ENCODE measurements around the gene DGKH.

The DGKH gene

DNA sequence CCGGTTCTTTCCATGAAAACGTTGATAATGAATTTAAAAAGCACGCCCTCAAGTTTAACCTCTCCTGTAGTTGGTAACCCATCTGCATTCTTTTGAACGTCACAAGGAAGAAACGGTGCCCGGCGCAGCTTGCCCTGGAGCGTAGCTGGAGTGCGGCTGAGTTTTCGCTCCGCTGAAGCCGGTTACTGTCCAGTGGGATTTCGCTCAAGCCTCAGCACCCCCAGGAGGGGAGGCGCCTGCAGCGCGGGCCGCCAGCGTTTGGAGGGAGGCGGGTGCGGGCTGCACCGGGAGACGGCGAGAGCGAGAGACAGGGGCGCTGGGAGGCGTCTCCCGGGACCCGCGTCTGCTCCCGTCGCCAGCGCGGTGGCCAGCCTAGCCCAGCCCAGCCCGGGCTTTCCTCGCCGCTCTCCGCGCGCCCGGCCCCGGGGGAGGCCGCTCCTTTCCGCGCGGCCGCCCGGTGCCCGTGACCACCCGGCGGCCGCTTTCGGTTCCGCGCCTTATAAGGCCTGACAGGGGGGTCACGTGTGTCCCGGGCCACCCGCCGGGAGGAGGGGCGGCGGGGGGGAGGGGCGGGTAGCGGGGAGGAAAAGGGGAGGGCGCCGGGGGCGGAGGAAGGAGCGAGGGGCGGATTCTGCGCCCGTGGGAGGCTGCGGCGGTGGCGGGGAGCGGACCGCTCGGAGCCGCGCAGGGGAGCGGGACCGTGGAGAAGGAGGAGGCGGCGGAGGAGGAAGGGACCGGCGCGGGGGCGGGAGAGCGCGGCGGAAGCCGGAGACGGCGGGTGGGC lies 8.3 kb upstream of the DGKH start:
- in situ Hi-C loops (cut with HindIII; ENCODE audit: low sequenced_read_pairs) = no loop called here

DNA sequence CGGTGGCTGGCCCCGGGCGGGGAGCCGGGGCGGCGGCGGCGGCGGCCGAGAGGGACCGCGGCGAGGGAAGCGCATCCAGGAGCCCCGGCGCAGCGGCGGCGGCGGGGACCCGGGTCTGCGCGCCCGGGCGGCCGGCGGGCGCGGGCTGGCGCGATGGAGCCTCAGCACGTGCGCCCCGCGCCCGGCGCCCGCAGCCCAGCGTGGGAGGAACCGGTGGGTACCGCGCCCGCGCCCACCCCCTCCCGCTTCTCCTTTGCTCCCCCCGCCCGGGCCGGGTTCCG lies 7.8 kb upstream of the DGKH start:
- in situ Hi-C loops (cut with HindIII; ENCODE audit: low sequenced_read_pairs) = no loop called here

- in situ Hi-C loops (cut with HindIII; ENCODE audit: low sequenced_read_pairs) = no loop called here
Measured at GRCh38 chr13:42041011-42041683, 7.3 kb upstream of the DGKH start.

GRCh38 chr13:42041684-42042035 lies 6.8 kb upstream of the DGKH start:
- in situ Hi-C loops (cut with HindIII; ENCODE audit: low sequenced_read_pairs) = no loop called here

- in situ Hi-C loops (cut with HindIII; ENCODE audit: low sequenced_read_pairs) = no loop called here
Measured at GRCh38 chr13:42043676-42044075, 4.8 kb upstream of the DGKH start.

- in situ Hi-C loops (cut with HindIII; ENCODE audit: low sequenced_read_pairs) = no loop called here
Measured at GRCh38 chr13:42046448-42046847, 2.0 kb upstream of the DGKH start.

DNA sequence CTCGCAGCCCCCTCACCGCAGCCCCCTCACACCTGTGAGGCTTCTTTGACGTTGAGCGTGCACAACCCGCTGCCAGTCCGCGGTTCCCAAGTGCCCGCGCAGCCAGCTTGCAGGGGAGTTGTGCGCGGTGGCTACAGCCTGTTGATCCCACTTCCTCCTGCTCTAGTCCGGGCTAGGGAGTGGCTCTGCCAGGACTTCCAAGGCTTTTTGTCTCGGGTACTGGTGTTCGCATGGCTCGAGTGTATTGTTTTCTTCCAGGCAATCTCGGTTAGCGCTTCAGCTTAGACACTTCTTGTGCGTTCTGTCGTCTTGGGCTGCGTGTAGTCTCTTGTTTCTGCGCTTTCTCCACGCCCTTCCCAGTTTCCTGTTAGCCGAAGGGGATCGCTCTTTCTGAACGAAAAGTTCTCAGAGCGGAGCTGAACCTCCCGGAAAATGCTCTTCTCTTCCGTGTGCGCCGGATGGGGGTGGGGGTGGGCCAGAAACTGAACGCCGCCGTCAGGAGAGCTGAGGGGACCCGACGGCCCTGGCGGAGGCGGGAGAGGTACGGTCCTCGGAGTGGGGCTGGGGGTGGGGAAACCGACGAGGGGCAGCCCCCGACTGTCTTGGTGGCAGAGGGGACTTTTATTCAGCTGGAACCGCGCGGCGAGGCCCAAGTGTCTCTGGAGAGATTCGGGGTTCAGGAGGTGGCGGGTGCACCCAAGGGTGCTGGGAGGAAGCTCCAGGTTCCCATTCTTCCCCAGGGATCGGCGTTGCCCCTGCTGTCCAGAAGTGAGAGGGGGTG lies 697 bp upstream of the DGKH start:
- in situ Hi-C loops (cut with HindIII; ENCODE audit: low sequenced_read_pairs) = no loop called here

DNA sequence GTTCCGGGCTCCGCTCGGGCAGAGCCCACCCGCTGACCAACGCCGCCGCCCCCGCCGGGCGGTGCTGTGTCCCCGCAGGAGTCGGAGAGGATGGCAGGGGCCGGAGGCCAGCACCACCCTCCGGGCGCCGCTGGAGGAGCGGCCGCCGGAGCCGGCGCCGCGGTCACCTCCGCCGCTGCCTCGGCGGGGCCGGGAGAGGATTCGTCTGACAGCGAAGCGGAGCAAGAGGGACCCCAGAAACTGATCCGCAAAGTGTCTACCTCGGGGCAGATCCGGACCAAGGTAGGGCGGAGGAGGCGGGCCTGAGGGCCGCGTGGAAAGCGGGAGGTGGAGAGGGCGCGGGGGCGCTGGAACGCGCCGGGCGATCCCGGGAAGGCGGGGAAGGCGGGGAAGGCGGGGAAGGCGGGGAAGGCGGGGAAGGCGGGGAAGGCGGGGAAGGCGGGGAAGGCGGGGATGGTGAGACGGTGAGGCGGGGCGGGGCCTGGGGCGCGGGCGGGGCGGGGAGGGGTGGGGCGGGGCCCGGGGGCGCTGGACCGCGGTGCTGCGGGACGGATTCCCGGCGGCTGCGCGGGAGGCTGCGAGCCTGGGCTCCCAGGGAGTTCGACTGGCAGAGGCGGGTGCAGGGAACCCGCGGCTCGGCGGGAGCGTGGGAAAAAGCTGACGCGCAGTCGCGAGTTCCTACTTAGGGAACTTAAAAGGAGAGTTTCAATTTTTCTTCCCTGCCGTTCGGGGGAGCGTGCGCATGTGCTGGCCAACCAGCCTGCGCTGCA lies 421 bp downstream of the DGKH start:
- in situ Hi-C loops (cut with HindIII; ENCODE audit: low sequenced_read_pairs) = no loop called here

DNA sequence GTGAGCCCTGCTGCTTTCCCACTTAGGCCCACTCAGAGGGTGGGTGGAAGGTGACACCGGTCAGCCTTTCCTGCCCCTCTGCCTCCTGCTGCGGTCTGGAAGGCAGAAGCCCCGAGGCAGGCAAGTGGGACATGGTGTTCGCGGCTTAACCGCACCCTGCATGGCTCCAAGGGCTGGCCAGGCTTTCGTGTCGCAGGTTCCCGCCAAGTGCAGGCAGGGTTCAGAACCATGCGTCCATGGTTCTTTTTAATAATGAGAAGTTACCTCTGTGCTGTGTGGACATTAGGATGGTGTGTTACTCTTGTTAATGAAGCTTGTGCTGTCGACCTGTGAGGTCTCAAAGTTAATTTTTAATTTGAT lies 986 bp downstream of the DGKH start:
- in situ Hi-C loops (cut with HindIII; ENCODE audit: low sequenced_read_pairs) = no loop called here

GRCh38 chr13:42054798-42055499 lies 6.5 kb downstream of the DGKH start:
- in situ Hi-C loops (cut with HindIII; ENCODE audit: low sequenced_read_pairs) = no loop called here

DNA sequence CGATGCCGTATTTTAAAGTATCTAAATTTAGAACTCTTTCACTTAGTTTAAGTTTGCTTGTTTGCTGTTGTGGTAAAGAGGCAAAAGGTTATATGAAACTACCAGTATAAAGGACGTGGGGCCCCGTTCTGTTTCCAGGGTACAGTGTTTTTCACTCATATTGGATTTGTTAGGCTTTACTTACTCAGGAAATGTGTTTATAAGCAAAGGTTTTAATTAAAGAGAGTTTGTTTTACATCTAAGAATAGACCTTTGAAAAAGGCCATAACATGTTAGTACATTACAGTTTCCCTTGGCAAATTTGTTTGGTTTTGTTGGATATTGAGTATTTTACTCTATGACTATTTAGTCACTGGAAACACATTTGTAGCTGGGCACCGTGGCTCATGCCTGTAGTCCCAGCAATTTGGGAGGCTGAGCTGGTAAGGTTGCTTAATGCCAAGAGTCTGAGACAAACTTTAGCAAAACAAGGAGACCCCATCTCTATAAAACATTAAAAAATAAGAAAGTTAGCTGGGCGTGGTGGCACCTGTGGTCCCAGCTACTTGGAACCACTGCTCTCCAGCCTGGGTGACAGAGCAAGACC lies 7.1 kb downstream of the DGKH start:
- in situ Hi-C loops (cut with HindIII; ENCODE audit: low sequenced_read_pairs) = no loop called here

- in situ Hi-C loops (cut with HindIII; ENCODE audit: low sequenced_read_pairs) = no loop called here
Measured at GRCh38 chr13:42056146-42056545, 7.7 kb downstream of the DGKH start.

- in situ Hi-C loops (cut with HindIII; ENCODE audit: low sequenced_read_pairs) = no loop called here
Measured at GRCh38 chr13:42056583-42056982, 8.1 kb downstream of the DGKH start.

DNA sequence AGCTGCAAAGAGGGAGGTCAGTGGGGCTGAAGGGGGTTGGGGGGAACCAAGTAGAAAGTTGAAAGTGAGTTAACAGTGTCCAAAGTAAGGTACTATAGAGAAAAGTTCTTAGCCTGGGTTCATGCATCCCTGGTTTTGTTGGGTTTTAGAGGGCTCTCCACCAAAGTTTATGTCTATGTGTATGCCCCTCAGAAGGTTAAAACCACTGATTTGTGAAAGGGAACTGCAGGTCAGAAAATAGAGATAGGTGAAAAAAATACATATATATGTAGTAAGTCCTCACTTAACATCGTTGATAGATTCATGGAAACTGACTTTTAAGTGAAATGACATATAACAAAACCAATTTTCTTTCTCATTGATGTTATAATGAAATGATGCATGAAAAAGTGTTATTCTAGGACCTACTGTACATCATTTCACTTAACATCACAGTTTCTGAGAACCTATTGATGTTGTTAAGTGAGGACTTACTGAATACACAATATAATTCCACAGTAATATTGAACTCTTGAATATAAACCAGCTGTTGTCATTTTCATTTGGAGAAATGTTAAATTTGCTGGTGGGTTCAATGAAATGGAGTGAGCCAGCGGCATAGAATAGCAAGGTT lies 9.6 kb downstream of the DGKH start:
- in situ Hi-C loops (cut with HindIII; ENCODE audit: low sequenced_read_pairs) = no loop called here

DNA sequence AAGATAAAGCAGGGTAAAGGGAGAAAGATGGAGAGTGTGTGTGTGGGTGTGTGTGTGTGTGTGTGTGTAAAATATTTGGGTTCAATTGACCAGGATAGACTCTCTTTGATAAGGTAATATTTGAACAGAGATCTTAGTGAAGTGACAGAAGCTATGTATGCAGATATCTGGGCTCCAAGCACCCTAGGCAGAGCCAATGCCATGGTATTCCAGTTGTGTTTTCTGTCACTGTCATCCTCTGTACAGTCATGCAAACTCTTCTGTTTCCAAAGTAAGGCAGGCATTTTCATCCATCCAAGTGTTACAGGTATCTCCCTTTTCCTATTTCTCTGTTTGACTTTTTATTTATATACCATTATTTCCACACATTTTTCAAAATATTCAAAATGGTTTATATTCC lies 13.5 kb downstream of the DGKH start:
- in situ Hi-C loops (cut with HindIII; ENCODE audit: low sequenced_read_pairs) = no loop called here

- in situ Hi-C loops (cut with HindIII; ENCODE audit: low sequenced_read_pairs) = no loop called here
Measured at GRCh38 chr13:42063105-42063504, 14.7 kb downstream of the DGKH start.

GRCh38 chr13:42064259-42064658 lies 15.8 kb downstream of the DGKH start:
- in situ Hi-C loops (cut with HindIII; ENCODE audit: low sequenced_read_pairs) = no loop called here

- in situ Hi-C loops (cut with HindIII; ENCODE audit: low sequenced_read_pairs) = no loop called here
Measured at GRCh38 chr13:42064966-42065365, 16.5 kb downstream of the DGKH start.

GRCh38 chr13:42065414-42065813 lies 17.0 kb downstream of the DGKH start:
- in situ Hi-C loops (cut with HindIII; ENCODE audit: low sequenced_read_pairs) = no loop called here

DNA sequence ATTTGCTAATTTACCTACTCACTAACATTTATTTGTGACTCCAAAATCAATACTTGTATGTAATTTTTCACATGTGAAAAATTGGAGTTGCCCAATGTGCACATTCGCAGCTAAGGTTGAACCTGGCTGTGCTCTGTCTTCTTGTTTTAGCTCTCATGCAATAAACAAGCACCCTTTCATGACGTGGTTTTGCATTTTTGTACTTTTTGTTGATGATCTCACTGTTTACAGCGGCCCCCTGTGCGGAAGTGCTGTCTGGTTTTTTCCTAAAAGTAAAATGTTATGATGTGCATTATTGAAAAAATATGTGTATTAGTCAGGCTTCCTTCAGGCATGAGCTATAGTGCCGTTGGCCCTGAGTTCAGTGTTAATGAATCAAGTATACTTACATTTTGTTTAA lies 18.1 kb downstream of the DGKH start:
- in situ Hi-C loops (cut with HindIII; ENCODE audit: low sequenced_read_pairs) = no loop called here
